Measurements from ENCODE around the gene NUP54.

Gene NUP54

DNA sequence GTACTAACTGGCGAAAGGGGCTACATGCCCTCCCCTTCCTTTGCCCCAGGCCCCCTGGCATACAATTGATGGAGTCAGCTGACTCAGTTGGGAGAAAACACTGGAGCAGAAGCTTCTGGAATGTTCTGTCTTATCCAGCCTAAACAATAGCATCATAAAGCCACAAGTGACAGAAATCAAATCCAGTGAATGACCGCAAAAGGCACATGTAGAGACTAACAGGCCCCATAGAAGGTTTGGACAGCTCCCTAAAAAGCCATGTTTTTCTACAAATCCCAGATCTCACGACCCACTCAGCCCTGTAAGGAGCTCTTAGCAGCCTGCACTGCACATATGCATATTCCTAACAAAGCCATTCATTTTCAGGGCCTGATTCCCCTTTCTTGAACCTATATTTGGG lies 40.4 kb upstream of the NUP54 start:
- in situ Hi-C loops (cut with MboI; ENCODE audit: low sequenced_read_pairs, unreplicated experiment), result loop anchor here (25.0 kb wide), 1 partner anchor 174 kb away; no protein-coding TSS in a partner anchor

GRCh38 chr4:76188149-76188548 lies 40.0 kb upstream of the NUP54 start:
- in situ Hi-C loops (cut with MboI; ENCODE audit: low sequenced_read_pairs, unreplicated experiment), result loop anchor here (25.0 kb wide), 1 partner anchor 174 kb away; no protein-coding TSS in a partner anchor
- DNase-seq (ENCODE audit: low spot score), result no peak
- TF ChIP-seq, protein P1, sequence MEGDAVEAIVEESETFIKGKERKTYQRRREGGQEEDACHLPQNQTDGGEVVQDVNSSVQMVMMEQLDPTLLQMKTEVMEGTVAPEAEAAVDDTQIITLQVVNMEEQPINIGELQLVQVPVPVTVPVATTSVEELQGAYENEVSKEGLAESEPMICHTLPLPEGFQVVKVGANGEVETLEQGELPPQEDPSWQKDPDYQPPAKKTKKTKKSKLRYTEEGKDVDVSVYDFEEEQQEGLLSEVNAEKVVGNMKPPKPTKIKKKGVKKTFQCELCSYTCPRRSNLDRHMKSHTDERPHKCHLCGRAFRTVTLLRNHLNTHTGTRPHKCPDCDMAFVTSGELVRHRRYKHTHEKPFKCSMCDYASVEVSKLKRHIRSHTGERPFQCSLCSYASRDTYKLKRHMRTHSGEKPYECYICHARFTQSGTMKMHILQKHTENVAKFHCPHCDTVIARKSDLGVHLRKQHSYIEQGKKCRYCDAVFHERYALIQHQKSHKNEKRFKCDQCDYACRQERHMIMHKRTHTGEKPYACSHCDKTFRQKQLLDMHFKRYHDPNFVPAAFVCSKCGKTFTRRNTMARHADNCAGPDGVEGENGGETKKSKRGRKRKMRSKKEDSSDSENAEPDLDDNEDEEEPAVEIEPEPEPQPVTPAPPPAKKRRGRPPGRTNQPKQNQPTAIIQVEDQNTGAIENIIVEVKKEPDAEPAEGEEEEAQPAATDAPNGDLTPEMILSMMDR (IDR thresholded peaks at IDR 0.05; ENCODE audit: borderline replicate concordance, control extremely low read depth, extremely low read depth, insufficient read depth, missing control alignments), result no peak

More for the DNA sequence above, 40.4 kb upstream of the NUP54 start:
- TF ChIP-seq, protein P1 (IDR thresholded peaks at IDR 0.05; ENCODE audit: borderline replicate concordance, control extremely low read depth, extremely low read depth, insufficient read depth, missing control alignments), result no peak
- no peak for DNase-seq (ENCODE audit: low spot score)

DNA sequence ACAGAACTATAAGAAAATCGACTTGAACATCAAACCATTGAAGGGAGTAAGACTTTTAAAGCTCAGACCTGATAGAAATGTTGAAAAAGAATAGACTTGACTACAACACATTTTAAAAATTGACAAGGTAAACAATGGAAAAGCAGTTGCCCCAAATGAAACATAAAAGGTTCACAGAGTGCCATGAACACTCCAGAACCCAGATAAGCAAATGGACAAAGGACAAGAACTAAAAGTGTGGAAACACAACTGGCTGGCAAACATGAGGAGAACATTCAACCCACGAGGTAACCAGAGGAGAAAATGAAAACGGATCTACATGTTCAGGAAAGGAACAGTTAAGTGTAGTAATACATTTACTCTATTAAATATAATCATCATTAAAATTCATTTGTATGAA lies 39.0 kb upstream of the NUP54 start:
- in situ Hi-C loops (cut with MboI; ENCODE audit: low sequenced_read_pairs, unreplicated experiment), result loop anchor here (25.0 kb wide), 1 partner anchor 175 kb away; no protein-coding TSS in a partner anchor
- TF ChIP-seq, protein P1 (IDR thresholded peaks at IDR 0.05; ENCODE audit: borderline replicate concordance, control extremely low read depth, extremely low read depth, insufficient read depth, missing control alignments), result no peak
- DNase-seq (ENCODE audit: low spot score), result no peak

GRCh38 chr4:76182463-76182862 lies 34.3 kb upstream of the NUP54 start:
- DNase-seq (ENCODE audit: low spot score), result no peak
- TF ChIP-seq, protein P1 (IDR thresholded peaks at IDR 0.05; ENCODE audit: borderline replicate concordance, control extremely low read depth, extremely low read depth, insufficient read depth, missing control alignments), result no peak
- in situ Hi-C loops (cut with MboI; ENCODE audit: low sequenced_read_pairs, unreplicated experiment), result loop anchor here (25.0 kb wide), 1 partner anchor 180 kb away; no protein-coding TSS in a partner anchor

DNA sequence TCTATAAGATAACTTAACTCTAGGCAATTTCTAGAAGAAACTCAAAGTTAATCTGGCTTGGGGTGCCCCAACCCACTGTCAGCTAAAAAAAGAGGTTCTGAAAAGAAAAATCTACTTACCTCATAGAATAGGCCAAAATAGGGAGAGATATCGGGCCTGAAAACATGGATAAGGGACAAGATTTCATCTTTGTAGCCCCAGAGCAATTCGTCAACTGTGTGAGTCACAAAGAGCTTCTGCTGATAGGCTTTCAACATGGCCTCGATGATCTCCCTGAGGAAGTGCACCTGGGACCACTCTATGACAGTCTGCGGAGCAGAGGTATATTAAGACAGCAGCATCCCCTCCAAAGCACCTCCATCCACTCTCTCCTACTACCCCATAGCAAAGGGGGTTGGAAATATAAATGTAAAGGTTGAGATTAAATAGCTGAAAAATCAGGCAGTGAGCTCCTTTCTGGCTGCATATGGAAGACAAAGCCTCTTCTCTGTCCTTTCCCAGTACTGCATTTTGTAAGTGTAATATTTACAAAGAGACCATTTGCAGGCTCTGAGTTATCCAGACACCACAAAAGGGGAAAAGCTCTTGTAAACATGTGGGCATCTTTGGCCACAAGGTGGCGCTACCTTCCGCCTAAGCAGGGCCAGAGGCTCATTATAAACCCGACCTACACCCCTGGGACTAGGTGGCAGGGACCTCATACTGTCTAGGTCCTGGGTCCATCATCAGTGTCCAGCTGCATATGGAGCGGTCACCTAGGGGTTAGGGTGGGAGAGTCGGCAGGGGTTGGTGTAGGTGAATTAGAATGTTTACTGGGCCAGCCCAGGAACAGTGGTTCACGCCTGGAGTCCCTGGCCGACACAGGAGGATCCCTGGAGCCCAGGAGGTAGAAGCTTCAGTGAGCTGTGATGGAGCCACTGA lies 31.5 kb upstream of the NUP54 start:
- TF ChIP-seq, protein P1 (IDR thresholded peaks at IDR 0.05; ENCODE audit: borderline replicate concordance, control extremely low read depth, extremely low read depth, insufficient read depth, missing control alignments), result peak; percentile 80
- peak; percentile 72 for DNase-seq (ENCODE audit: low spot score)
- in situ Hi-C loops (cut with MboI; ENCODE audit: low sequenced_read_pairs, unreplicated experiment), result loop anchor here (25.0 kb wide), 1 partner anchor 183 kb away; no protein-coding TSS in a partner anchor

DNA sequence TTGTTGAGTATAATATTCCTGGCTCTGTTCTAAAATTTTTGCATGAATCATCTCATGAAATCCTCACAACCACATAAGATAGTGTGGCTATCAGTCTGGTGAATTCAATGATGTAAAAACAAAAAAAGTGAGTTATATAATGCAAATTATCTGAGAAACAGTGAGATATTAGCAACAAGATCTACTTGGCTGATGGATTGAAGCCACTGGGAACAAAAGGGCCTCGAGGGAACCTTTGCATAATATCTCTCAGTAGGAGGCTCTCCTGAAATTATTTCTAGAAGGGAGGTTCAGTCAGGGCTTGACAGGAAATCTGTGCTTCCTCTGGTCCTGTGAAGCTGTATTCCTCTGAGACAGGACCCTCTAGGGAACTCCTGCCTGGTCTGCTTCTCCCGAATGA lies 30.1 kb upstream of the NUP54 start:
- no peak for DNase-seq (ENCODE audit: low spot score)
- TF ChIP-seq, protein P1 (IDR thresholded peaks at IDR 0.05; ENCODE audit: borderline replicate concordance, control extremely low read depth, extremely low read depth, insufficient read depth, missing control alignments), result no peak
- in situ Hi-C loops (cut with MboI; ENCODE audit: low sequenced_read_pairs, unreplicated experiment), result loop anchor here (25.0 kb wide), 1 partner anchor 184 kb away; no protein-coding TSS in a partner anchor

All from GM13976 (cell line).